ENCODE results near the gene SLC13A3.
"Not testable (repeated sequence)": the region's sequence is repeated elsewhere in the genome, so short reads cannot be mapped to it uniquely, and the experiment has no call there.

The SLC13A3 gene

GRCh38 chr20:46678516-46678915 lies 27.3 kb upstream of the SLC13A3 start:
- DNase-seq: no peak

- no peak for DNase-seq
Observed at GRCh38 chr20:46677608-46678007, 26.3 kb upstream of the SLC13A3 start.

GRCh38 chr20:46676649-46677316 lies 25.5 kb upstream of the SLC13A3 start:
- DNase-seq: not testable (repeated sequence)

- no peak for DNase-seq
Observed at GRCh38 chr20:46674253-46675083, 23.2 kb upstream of the SLC13A3 start.

GRCh38 chr20:46673394-46674252 lies 22.4 kb upstream of the SLC13A3 start:
- DNase-seq: no peak

- DNase-seq: no peak
Observed at GRCh38 chr20:46672543-46673148, 21.4 kb upstream of the SLC13A3 start.

GRCh38 chr20:46671866-46672542 lies 20.7 kb upstream of the SLC13A3 start:
- no peak for DNase-seq

- DNase-seq: no peak
Observed at GRCh38 chr20:46670585-46671584, 19.6 kb upstream of the SLC13A3 start.

- no peak for DNase-seq
Observed at GRCh38 chr20:46670228-46670584, 18.9 kb upstream of the SLC13A3 start.

- no peak for DNase-seq
Observed at GRCh38 chr20:46666818-46667515, 15.7 kb upstream of the SLC13A3 start.

GRCh38 chr20:46666306-46666705 lies 15.0 kb upstream of the SLC13A3 start:
- DNase-seq: no peak

- no peak for DNase-seq
Observed at GRCh38 chr20:46665602-46666001, 14.3 kb upstream of the SLC13A3 start.

- no peak for DNase-seq
Observed at GRCh38 chr20:46663531-46663930, 12.3 kb upstream of the SLC13A3 start.

- DNase-seq: no peak
Observed at GRCh38 chr20:46661659-46662058, 10.4 kb upstream of the SLC13A3 start.

- no peak for DNase-seq
Observed at GRCh38 chr20:46660487-46660886, 9.2 kb upstream of the SLC13A3 start.

- DNase-seq: no peak
Observed at GRCh38 chr20:46657618-46658017, 6.4 kb upstream of the SLC13A3 start.

GRCh38 chr20:46657137-46657536 lies 5.9 kb upstream of the SLC13A3 start:
- DNase-seq: no peak

GRCh38 chr20:46652699-46653098 lies 1.4 kb upstream of the SLC13A3 start:
- DNase-seq: no peak

- no peak for DNase-seq
Observed at GRCh38 chr20:46650575-46651090, 626 bp downstream of the SLC13A3 start.

GRCh38 chr20:46649965-46650542 lies 1.2 kb downstream of the SLC13A3 start:
- DNase-seq: no peak

Data from amniotic stem cell (primary cell).